ENCODE measurements around the gene DYNC2H1.
A peak's percentile ranks its signal among the peaks of the same experiment; 100 is the strongest.

DYNC2H1 gene

DNA sequence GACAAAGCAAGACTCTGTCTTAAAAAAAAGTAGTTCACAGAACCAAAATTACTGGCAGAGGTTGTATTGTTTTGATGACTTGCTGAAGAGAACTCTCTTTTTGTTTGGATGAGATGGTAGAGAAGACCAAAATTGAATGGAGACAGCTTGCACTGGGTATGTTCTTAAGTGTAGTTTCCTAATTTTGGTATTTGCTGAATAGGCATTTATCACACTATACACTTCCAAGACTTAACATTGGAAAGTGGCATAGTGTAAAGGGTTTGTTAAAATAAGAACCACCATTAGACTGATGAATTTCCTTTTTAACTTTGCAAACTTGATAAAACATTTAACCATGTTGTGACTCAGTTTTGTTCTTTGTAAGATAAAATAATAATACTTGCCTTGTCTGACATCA is 11.9 kb upstream of the DYNC2H1 start (continued):
- TF ChIP-seq ZFP41 (tag by site-specific recombination; IDR thresholded peaks at IDR 0.05; ENCODE audit: borderline replicate concordance) = no peak
- TF ChIP-seq GLI2 (tag by site-specific recombination; IDR thresholded peaks at IDR 0.05; ENCODE audit: borderline replicate concordance, low read depth) = no peak
- no peak for TF ChIP-seq ZNF10 (tag by site-specific recombination; IDR thresholded peaks at IDR 0.05)
- no peak for TF ChIP-seq ZNF791 (tag by site-specific recombination; IDR thresholded peaks at IDR 0.05)
- no peak for TF ChIP-seq ZNF560 (tag by site-specific recombination; IDR thresholded peaks at IDR 0.05; ENCODE audit: borderline replicate concordance)
- no peak for TF ChIP-seq ZNF529 (tag by site-specific recombination; IDR thresholded peaks at IDR 0.05; ENCODE audit: insufficient replicate concordance)
- no peak for TF ChIP-seq ZNF776 (tag by site-specific recombination; IDR thresholded peaks at IDR 0.05; ENCODE audit: borderline replicate concordance)
- TF ChIP-seq, protein P1, sequence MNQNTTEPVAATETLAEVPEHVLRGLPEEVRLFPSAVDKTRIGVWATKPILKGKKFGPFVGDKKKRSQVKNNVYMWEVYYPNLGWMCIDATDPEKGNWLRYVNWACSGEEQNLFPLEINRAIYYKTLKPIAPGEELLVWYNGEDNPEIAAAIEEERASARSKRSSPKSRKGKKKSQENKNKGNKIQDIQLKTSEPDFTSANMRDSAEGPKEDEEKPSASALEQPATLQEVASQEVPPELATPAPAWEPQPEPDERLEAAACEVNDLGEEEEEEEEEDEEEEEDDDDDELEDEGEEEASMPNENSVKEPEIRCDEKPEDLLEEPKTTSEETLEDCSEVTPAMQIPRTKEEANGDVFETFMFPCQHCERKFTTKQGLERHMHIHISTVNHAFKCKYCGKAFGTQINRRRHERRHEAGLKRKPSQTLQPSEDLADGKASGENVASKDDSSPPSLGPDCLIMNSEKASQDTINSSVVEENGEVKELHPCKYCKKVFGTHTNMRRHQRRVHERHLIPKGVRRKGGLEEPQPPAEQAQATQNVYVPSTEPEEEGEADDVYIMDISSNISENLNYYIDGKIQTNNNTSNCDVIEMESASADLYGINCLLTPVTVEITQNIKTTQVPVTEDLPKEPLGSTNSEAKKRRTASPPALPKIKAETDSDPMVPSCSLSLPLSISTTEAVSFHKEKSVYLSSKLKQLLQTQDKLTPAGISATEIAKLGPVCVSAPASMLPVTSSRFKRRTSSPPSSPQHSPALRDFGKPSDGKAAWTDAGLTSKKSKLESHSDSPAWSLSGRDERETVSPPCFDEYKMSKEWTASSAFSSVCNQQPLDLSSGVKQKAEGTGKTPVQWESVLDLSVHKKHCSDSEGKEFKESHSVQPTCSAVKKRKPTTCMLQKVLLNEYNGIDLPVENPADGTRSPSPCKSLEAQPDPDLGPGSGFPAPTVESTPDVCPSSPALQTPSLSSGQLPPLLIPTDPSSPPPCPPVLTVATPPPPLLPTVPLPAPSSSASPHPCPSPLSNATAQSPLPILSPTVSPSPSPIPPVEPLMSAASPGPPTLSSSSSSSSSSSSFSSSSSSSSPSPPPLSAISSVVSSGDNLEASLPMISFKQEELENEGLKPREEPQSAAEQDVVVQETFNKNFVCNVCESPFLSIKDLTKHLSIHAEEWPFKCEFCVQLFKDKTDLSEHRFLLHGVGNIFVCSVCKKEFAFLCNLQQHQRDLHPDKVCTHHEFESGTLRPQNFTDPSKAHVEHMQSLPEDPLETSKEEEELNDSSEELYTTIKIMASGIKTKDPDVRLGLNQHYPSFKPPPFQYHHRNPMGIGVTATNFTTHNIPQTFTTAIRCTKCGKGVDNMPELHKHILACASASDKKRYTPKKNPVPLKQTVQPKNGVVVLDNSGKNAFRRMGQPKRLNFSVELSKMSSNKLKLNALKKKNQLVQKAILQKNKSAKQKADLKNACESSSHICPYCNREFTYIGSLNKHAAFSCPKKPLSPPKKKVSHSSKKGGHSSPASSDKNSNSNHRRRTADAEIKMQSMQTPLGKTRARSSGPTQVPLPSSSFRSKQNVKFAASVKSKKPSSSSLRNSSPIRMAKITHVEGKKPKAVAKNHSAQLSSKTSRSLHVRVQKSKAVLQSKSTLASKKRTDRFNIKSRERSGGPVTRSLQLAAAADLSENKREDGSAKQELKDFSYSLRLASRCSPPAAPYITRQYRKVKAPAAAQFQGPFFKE (tag by site-specific recombination; IDR thresholded peaks at IDR 0.05; ENCODE audit: borderline replicate concordance) = no peak
- no peak for TF ChIP-seq ZNF837 (tag by site-specific recombination; IDR thresholded peaks at IDR 0.05)
- TF ChIP-seq SETDB1 (IDR thresholded peaks at IDR 0.05; ENCODE audit: insufficient read length, low read length) = no peak

DNA sequence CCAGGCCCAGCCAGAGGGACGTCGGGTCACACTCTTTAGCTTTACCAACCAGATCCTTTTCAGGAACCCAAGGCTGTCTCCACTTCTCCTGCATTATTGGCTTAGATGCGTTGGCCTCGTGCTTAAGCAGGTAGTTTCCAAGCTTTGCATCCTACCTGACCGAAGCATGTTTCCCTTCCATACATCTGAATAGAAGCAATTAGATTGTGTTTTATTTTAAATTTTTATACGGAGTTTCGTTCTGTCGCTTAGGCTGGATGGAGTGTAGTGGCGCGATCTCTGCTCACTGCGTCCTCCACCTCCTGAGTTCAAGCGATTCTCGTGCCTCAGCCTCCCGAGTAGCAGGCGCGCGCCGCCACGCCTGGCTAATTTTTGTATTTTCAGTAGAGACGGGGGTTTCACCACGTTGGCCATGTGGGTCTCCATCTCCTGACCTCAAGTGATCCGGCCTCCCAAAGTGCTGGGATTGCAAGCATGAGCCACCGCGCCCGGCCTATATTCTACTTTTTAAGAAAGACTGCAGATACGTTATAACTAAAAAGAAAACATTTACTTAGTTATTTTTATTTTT is 677 bp downstream of the DYNC2H1 start:
- peak overlapping the region; percentile 54 for H3K27ac ChIP-seq (ENCODE audit: extremely low read depth, low read depth, low read length)
- ChIA-PET CTCF (interaction anchor here (0.6 to 2.3 kb wide), 11 partner anchors 10 to 549 kb away, joined by 3 to 19 read pairs (median 5); partner anchors contain the start of gene DCUN1D5), POLR2A (interaction anchor here (1.2 to 1.9 kb wide), 3 partner anchors 9 to 18 kb away, joined by 3 to 47 read pairs (median 8); partner anchors contain the start of gene DCUN1D5)
- H3K9me3 ChIP-seq (ENCODE audit: control insufficient read depth, insufficient read depth, low read depth, low read length) = no peaks in the 10 kb centered on the region
- H3K36me3 ChIP-seq (ENCODE audit: control insufficient read depth in 2 of 2, insufficient read depth in 1 of 2, low read length in 2 of 2) = peaks cover 0 to 11% of the 10 kb centered on the region in 2 experiments; a peak in 1 of 3 replicates
- TF ChIP-seq ZNF335 (tag by site-specific recombination; conservative IDR thresholded peaks at IDR 0.05) (peak; percentile 91), ZNF404 (tag by site-specific recombination; IDR thresholded peaks at IDR 0.05) (no peak), KLF1 (tag by site-specific recombination; IDR thresholded peaks at IDR 0.05) (no peak), BCL11B (tag by site-specific recombination; IDR thresholded peaks at IDR 0.05; ENCODE audit: low read depth) (no peak), GLIS1 (tag by site-specific recombination; IDR thresholded peaks at IDR 0.05) (peak; percentile 46), ZBTB48 (tag by site-specific recombination; IDR thresholded peaks at IDR 0.05) (0 out of 2 replicates have a peak, but pooled peaks have one; percentile 1), ZNF664 (tag by site-specific recombination; IDR thresholded peaks at IDR 0.05) (no peak), ZNF394 (tag by site-specific recombination; IDR thresholded peaks at IDR 0.05; ENCODE audit: borderline replicate concordance) (no peak), ZNF274 (IDR thresholded peaks at IDR 0.05; ENCODE audit: low read length) (no peak), ZNF274 (tag by site-specific recombination; IDR thresholded peaks at IDR 0.05; ENCODE audit: borderline replicate concordance) (no peak), ZNF76 (tag by site-specific recombination; IDR thresholded peaks at IDR 0.05; ENCODE audit: borderline replicate concordance, low read depth) (no peak), ZNF843 (tag by site-specific recombination; IDR thresholded peaks at IDR 0.05) (no peak), ZFP37 (tag by site-specific recombination; IDR thresholded peaks at IDR 0.05) (0 out of 2 replicates have a peak, but pooled peaks have one; percentile 6), ZNF660 (tag by site-specific recombination; IDR thresholded peaks at IDR 0.05) (no peak), ZNF221 (tag by site-specific recombination; IDR thresholded peaks at IDR 0.05; ENCODE audit: borderline replicate concordance) (no peak)
- H3K4me1 ChIP-seq (ENCODE audit: control insufficient read depth, insufficient read depth, low read length) = no peaks in the 10 kb centered on the region
- peak overlapping the region; percentile 88 for H3K4me3 ChIP-seq (ENCODE audit: low read depth, low read length)
